HL-60 (cell line): ENCODE results near the gene PPP1R1A.

Experiments used
- DNase-seq, 2 experiments: peaks; one replicate each; pipeline ENCODE4 v3.0.0-alpha.2; 2010 to 2020; ENCODE audit warnings: low read depth in 1 of 2, low spot score in 1 of 2
- H3K27ac ChIP-seq: fragments of 250-450 bp; sonication (Bioruptor Pico); replicated peaks from 2 replicates; pipeline ENCODE4 v1.5.1; 2020; ENCODE audit warnings: mild to moderate bottlenecking, moderate library complexity
- H3K27me3 ChIP-seq: fragments of 250-450 bp; sonication (Bioruptor Pico); 2 replicates; pipeline ENCODE4 v1.5.1; 2021; ENCODE audit warnings: mild to moderate bottlenecking, moderate library complexity; ENCODE audit not compliant: insufficient read depth, poor library complexity, severe bottlenecking
- H3K4me3 ChIP-seq: replicated peaks from 2 replicates; pipeline ENCODE4 v1.5.1; 2011; ENCODE audit warnings: mild to moderate bottlenecking, control low read depth, low read length; ENCODE audit not compliant: insufficient read depth
- GABPA ChIP-seq: IDR thresholded peaks from 2 replicates; pipeline ENCODE4 v1.6.1; 2012; ENCODE audit warnings: low read depth
- POLR2AphosphoS5 ChIP-seq: IDR thresholded peaks from 2 replicates; pipeline ENCODE4 v1.6.1; 2012; ENCODE audit warnings: low read depth
- SPI1 ChIP-seq: IDR thresholded peaks from 2 replicates; pipeline ENCODE4 v1.6.1; 2012; ENCODE audit warnings: low read depth, mild to moderate bottlenecking, borderline replicate concordance
- TF ChIP-seq, protein P1 (sequence below): IDR thresholded peaks from 2 replicates; pipeline ENCODE4 v1.6.1; 2012; ENCODE audit warnings: low read depth; ENCODE audit not compliant: insufficient replicate concordance
- TF ChIP-seq, protein P2 (sequence below): IDR thresholded peaks from one replicate; pipeline ENCODE4 v1.5.1; 2011; ENCODE audit warnings: low read length, control low read depth, inconsistent platforms; ENCODE audit not compliant: insufficient read depth

The PPP1R1A gene

DNA sequence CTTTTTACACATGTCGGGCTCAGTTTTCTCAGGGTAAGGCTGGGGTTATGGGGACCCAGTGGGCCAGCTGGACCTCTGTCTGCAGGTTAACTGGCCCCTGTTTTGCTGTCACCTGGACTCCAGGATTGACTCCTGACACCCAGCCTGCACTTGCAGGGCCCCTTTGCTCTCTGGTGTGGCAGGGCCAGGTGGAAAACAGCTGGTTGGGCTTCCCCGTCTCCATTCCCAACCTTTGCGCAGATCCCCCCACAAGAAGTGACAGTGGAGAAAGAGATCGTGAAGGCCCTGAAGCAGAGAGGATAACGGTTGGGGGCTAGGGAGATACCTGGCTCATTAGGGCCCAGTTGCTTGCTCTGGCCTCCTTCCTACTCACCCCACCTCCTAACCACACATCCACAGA is 1.5 kb upstream of the PPP1R1A start:
- Histone ChIP-seq H3K27ac (no peak overlapping the region), H3K27me3 (peaks cover 43% of the 10 kb centered on the region), H3K4me3 (no peak overlapping the region)
- no peak for TF ChIP-seq POLR2AphosphoS5
- DNase-seq = no peak

DNA sequence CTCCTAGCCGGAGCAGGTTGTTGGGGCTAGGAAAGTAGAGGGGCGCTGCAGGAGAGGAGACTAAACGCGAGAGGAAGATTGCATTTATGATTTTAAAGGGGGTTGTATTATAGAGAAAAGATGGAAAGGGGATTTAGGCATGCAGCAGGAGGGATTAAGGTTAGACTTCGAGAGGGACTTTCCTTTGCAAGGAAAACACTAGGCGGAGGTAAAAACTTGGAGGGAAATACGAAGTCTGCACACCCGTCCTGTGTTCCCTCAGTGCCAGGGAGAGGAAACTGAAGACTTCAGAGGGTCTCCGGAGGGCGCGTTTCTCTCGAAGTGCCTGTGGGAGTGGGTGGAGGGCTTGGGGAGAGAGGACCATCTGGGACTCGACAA is 420 bp upstream of the PPP1R1A start:
- DNase-seq = no peak
- Histone ChIP-seq H3K27ac (no peak overlapping the region), H3K27me3 (peaks cover 46% of the 10 kb centered on the region), H3K4me3 (no peak overlapping the region)
- TF ChIP-seq GABPA (no peak), POLR2AphosphoS5 (no peak), SPI1 (no peak)
- TF ChIP-seq, protein P1, sequence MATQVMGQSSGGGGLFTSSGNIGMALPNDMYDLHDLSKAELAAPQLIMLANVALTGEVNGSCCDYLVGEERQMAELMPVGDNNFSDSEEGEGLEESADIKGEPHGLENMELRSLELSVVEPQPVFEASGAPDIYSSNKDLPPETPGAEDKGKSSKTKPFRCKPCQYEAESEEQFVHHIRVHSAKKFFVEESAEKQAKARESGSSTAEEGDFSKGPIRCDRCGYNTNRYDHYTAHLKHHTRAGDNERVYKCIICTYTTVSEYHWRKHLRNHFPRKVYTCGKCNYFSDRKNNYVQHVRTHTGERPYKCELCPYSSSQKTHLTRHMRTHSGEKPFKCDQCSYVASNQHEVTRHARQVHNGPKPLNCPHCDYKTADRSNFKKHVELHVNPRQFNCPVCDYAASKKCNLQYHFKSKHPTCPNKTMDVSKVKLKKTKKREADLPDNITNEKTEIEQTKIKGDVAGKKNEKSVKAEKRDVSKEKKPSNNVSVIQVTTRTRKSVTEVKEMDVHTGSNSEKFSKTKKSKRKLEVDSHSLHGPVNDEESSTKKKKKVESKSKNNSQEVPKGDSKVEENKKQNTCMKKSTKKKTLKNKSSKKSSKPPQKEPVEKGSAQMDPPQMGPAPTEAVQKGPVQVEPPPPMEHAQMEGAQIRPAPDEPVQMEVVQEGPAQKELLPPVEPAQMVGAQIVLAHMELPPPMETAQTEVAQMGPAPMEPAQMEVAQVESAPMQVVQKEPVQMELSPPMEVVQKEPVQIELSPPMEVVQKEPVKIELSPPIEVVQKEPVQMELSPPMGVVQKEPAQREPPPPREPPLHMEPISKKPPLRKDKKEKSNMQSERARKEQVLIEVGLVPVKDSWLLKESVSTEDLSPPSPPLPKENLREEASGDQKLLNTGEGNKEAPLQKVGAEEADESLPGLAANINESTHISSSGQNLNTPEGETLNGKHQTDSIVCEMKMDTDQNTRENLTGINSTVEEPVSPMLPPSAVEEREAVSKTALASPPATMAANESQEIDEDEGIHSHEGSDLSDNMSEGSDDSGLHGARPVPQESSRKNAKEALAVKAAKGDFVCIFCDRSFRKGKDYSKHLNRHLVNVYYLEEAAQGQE = no peak
- TF ChIP-seq, protein P2, sequence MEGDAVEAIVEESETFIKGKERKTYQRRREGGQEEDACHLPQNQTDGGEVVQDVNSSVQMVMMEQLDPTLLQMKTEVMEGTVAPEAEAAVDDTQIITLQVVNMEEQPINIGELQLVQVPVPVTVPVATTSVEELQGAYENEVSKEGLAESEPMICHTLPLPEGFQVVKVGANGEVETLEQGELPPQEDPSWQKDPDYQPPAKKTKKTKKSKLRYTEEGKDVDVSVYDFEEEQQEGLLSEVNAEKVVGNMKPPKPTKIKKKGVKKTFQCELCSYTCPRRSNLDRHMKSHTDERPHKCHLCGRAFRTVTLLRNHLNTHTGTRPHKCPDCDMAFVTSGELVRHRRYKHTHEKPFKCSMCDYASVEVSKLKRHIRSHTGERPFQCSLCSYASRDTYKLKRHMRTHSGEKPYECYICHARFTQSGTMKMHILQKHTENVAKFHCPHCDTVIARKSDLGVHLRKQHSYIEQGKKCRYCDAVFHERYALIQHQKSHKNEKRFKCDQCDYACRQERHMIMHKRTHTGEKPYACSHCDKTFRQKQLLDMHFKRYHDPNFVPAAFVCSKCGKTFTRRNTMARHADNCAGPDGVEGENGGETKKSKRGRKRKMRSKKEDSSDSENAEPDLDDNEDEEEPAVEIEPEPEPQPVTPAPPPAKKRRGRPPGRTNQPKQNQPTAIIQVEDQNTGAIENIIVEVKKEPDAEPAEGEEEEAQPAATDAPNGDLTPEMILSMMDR = no peak

DNA sequence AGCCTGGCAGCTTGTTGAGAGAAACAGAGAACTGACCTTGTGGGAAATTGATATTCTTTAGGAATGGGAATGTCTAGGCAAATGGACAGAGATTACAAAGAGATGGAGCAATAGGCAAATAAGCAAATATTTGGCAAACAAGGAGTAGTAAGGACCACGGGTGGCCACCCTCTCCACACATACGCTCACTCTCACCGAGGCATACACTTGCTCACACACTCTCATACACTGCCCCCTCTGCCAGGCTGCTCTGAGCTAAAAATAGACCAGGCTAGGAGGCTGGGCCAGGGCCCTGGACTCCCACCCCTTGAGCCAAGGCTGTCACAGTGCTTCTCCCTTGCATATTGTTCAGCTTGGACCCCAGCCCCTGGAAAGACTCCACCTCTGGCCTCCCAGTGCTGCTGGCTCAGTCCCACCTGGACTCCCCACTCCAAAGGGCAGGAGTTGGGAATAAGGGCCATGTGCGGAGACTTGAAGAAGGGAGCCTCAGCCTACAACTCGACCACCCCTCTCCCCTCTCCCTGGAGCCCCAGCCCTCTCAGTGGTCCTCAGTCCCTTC is 1.1 kb downstream of the PPP1R1A start:
- Histone ChIP-seq H3K4me3 (no peak overlapping the region), H3K27me3 (peaks cover 46% of the 10 kb centered on the region), H3K27ac (no peak overlapping the region)
- TF ChIP-seq POLR2AphosphoS5 (no peak), GABPA (no peak), SPI1 (no peak)
- TF ChIP-seq, protein P1 = no peak
- TF ChIP-seq, protein P2 = no peak
- no peak for DNase-seq

DNA sequence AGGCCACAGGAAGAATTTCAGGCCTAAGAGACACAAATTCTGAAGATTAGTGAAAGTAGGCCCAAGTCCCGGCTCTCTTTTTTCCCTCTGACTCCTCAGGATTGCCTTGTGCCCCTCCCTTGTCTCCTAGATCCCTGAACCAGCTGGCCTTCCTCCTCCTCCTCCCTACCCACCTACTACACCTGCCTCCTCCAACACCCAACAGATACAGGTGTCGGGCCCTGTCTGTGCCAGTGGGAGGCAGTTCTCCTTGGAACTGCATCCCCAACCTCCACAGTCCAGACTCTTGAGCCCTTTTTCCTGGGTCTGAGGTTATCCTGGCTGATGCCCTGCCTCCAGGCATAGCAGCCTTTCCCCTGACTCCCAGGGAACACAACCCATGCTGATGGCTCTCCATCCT is 1.8 kb downstream of the PPP1R1A start:
- no peak overlapping the region for H3K27ac ChIP-seq
- no peak for DNase-seq
- TF ChIP-seq, protein P1 = no peak
- TF ChIP-seq GABPA (no peak), POLR2AphosphoS5 (no peak), SPI1 (no peak)
- TF ChIP-seq, protein P2 = no peak
- H3K4me3 ChIP-seq = no peak overlapping the region
- H3K27me3 ChIP-seq = peaks cover 42% of the 10 kb centered on the region
